Coronary artery (tissue), 2 donors: ENCODE results near the gene SERPINB2.
"Not testable (repeated sequence)": the region's sequence is repeated elsewhere in the genome, so short reads cannot be mapped to it uniquely, and the experiment has no call there.

ENCODE experiments used
- DNase-seq: peaks from one replicate; pipeline ENCODE4 v3.0.0-alpha.2; 2017; ENCODE audit warnings: low spot score
- H3K27ac ChIP-seq, 2 donors: fragments of 200-600 bp; sonication (generic); one replicate each; pipeline ENCODE4 v1.5.1; 2016 to 2019
- H3K4me3 ChIP-seq: fragments of 200-600 bp; sonication (generic); 2 replicates; pipeline ENCODE4 v1.5.1; 2016; ENCODE audit warnings: mild to moderate bottlenecking, moderate library complexity
- CTCF ChIP-seq: fragments of 200-600 bp; sonication (generic); IDR thresholded peaks from one replicate; pipeline ENCODE4 v1.5.1; 2019; ENCODE audit warnings: antibody characterized with exemption

Gene SERPINB2

GRCh38 chr18:63907664-63908063 lies 20.2 kb downstream of the SERPINB2 start, which contains the start of gene SERPINB10:
TSS of gene SERPINB10 (plus strand) at chr18:63907958. CDS start at chr18:63915511, 7,553 bp downstream.
- Histone ChIP-seq H3K4me3 (no peak within 1 kb of the TSS), H3K27ac (no peak within 1 kb of the TSS)
- DNase-seq = no peak
- no peak for TF ChIP-seq CTCF

GRCh38 chr18:63908858-63909257 lies 21.4 kb downstream of the SERPINB2 start:
- no peak for TF ChIP-seq CTCF
- no peak for DNase-seq
- Histone ChIP-seq H3K4me3 (no peak overlapping the region), H3K27ac (no peak overlapping the region)

GRCh38 chr18:63909870-63910269 lies 22.4 kb downstream of the SERPINB2 start:
- TF ChIP-seq CTCF = no peak
- H3K4me3 ChIP-seq = no peak overlapping the region
- no peak for DNase-seq

GRCh38 chr18:63917817-63918216 lies 30.3 kb downstream of the SERPINB2 start:
- no peak for DNase-seq
- no peak overlapping the region for H3K4me3 ChIP-seq
- TF ChIP-seq CTCF = no peak
- no peak overlapping the region for H3K27ac ChIP-seq

More at GRCh38 chr18:63909870-63910269, 22.4 kb downstream of the SERPINB2 start:
- no peak overlapping the region for H3K27ac ChIP-seq

- DNase-seq = no peak
- Histone ChIP-seq H3K27ac (no peak overlapping the region), H3K4me3 (no peak overlapping the region)
- TF ChIP-seq CTCF = no peak
Measured at GRCh38 chr18:63922049-63922448, 34.5 kb downstream of the SERPINB2 start.

GRCh38 chr18:63924551-63924950 lies 37.0 kb downstream of the SERPINB2 start:
- DNase-seq = no peak
- TF ChIP-seq CTCF = no peak
- Histone ChIP-seq H3K4me3 (no peak overlapping the region), H3K27ac (no peak overlapping the region)

- DNase-seq = no peak
- Histone ChIP-seq H3K27ac (no peak overlapping the region), H3K4me3 (no peak overlapping the region)
- no peak for TF ChIP-seq CTCF
Measured at GRCh38 chr18:63928331-63928730, 40.8 kb downstream of the SERPINB2 start.

- not testable (repeated sequence) for H3K4me3 ChIP-seq, DNase-seq, H3K27ac ChIP-seq
Measured at GRCh38 chr18:63929369-63929768, 41.9 kb downstream of the SERPINB2 start.
